Measurements from ENCODE around the gene IGFBP7. TPM values are rescaled to one million over a fixed set of nuclear protein-coding genes. Genes with fewer than 3 reads are reported as not detected.
A peak's percentile ranks its signal among the peaks of the same experiment; 100 is the strongest.

IGFBP7 gene
- total and polyA plus RNA-seq, 4 donors, result 60.5 to 216 (median 205) TPM

GRCh38 chr4:57059890-57060716 is 50.1 kb downstream of the IGFBP7 start:
- no peak overlapping the region for H3K4me3 ChIP-seq (ENCODE audit: low read depth in 1 of 3, low read length in 3 of 3)
- H3K27ac ChIP-seq (ENCODE audit: low read depth in 1 of 2, low read length in 2 of 2), result no peak overlapping the region
- H3K9me3 ChIP-seq (ENCODE audit: control insufficient read depth in 4 of 4, low read length in 3 of 4), result no peaks in the 10 kb centered on the region
- H3K36me3 ChIP-seq (ENCODE audit: control insufficient read depth in 4 of 4, insufficient read depth in 3 of 4, low read depth in 1 of 4, low read length in 3 of 4), result no peaks in the 10 kb centered on the region
- TF ChIP-seq FOXA1 (IDR thresholded peaks at IDR 0.05) (no peak), FOXA2 (IDR thresholded peaks at IDR 0.05) (no peak), CTCF (IDR thresholded peaks at IDR 0.05; ENCODE audit: low read depth, low read length, missing input control) (no peak)
- WGBS, result 64% methylated on average over 6 of the region's 6 CpGs
- no peak for DNase-seq (ENCODE audit: low spot score)
- H3K27me3 ChIP-seq (ENCODE audit: control insufficient read depth in 4 of 4, insufficient read depth in 4 of 4, low read length in 3 of 4), result no peaks in the 10 kb centered on the region
- H3K9ac ChIP-seq (ENCODE audit: low read depth in 1 of 2, low read length in 2 of 2), result no peak overlapping the region
- H3K4me1 ChIP-seq (ENCODE audit: control insufficient read depth in 4 of 4, insufficient read depth in 4 of 4, low read length in 3 of 4), result peaks cover 0 to 8% (median 3%) of the 10 kb centered on the region in 4 donors

- Histone ChIP-seq H3K4me3 (ENCODE audit: low read depth in 1 of 3, low read length in 3 of 3) (no peak overlapping the region), H3K9ac (ENCODE audit: low read depth in 1 of 2, low read length in 2 of 2) (no peak overlapping the region), H3K4me1 (ENCODE audit: control insufficient read depth in 4 of 4, insufficient read depth in 4 of 4, low read length in 3 of 4) (no peaks in the 10 kb centered on the region), H3K27me3 (ENCODE audit: control insufficient read depth in 4 of 4, insufficient read depth in 4 of 4, low read length in 3 of 4) (no peaks in the 10 kb centered on the region), H3K36me3 (ENCODE audit: control insufficient read depth in 4 of 4, insufficient read depth in 3 of 4, low read depth in 1 of 4, low read length in 3 of 4) (no peaks in the 10 kb centered on the region), H3K27ac (ENCODE audit: low read depth in 1 of 2, low read length in 2 of 2) (peak overlapping the region in 1 of 2 donors; percentile 23), H3K9me3 (ENCODE audit: control insufficient read depth in 4 of 4, low read length in 3 of 4) (no peaks in the 10 kb centered on the region)
- peak; percentile 47 for TF ChIP-seq NR2F2 (IDR thresholded peaks at IDR 0.05)
- peak; percentile 22 for TF ChIP-seq SP1 (IDR thresholded peaks at IDR 0.05)
- no peak for TF ChIP-seq HNF4G (IDR thresholded peaks at IDR 0.05)
- peak in 1 of 2 donors; percentile 6 for TF ChIP-seq RXRA (IDR thresholded peaks at IDR 0.05)
- WGBS, result 57% methylated on average over 14 of the region's 14 CpGs
- no peak for DNase-seq (ENCODE audit: low spot score)
Measured at GRCh38 chr4:57055886-57056285, 54.3 kb downstream of the IGFBP7 start.

GRCh38 chr4:57053508-57053907 is 56.7 kb downstream of the IGFBP7 start:
- no peak overlapping the region for H3K4me3 ChIP-seq (ENCODE audit: low read depth in 1 of 3, low read length in 3 of 3)
- H3K36me3 ChIP-seq (ENCODE audit: control insufficient read depth in 4 of 4, insufficient read depth in 3 of 4, low read depth in 1 of 4, low read length in 3 of 4), result no peaks in the 10 kb centered on the region
- H3K27ac ChIP-seq (ENCODE audit: low read depth in 1 of 2, low read length in 2 of 2), result no peak overlapping the region
- no peaks in the 10 kb centered on the region for H3K4me1 ChIP-seq (ENCODE audit: control insufficient read depth in 4 of 4, insufficient read depth in 4 of 4, low read length in 3 of 4)
- no peaks in the 10 kb centered on the region for H3K27me3 ChIP-seq (ENCODE audit: control insufficient read depth in 4 of 4, insufficient read depth in 4 of 4, low read length in 3 of 4)
- DNase-seq (ENCODE audit: low spot score), result no peak
- H3K9ac ChIP-seq (ENCODE audit: low read depth in 1 of 2, low read length in 2 of 2), result no peak overlapping the region
- H3K9me3 ChIP-seq (ENCODE audit: control insufficient read depth in 4 of 4, low read length in 3 of 4), result no peaks in the 10 kb centered on the region
- TF ChIP-seq SP1 (IDR thresholded peaks at IDR 0.05) (no peak), NR2F2 (IDR thresholded peaks at IDR 0.05) (no peak), FOXA2 (IDR thresholded peaks at IDR 0.05) (no peak), EGR1 (IDR thresholded peaks at IDR 0.05; ENCODE audit: low read depth in 2 of 2) (no peak), TAF1 (conservative IDR thresholded peaks at IDR 0.05) (no peak), REST (IDR thresholded peaks at IDR 0.05) (no peak), CTCF (IDR thresholded peaks at IDR 0.05; ENCODE audit: low read depth, low read length, missing input control) (no peak), RAD21 (IDR thresholded peaks at IDR 0.05) (no peak)
- 57% methylated on average over 5 of the region's 5 CpGs for WGBS

Measured in liver (tissue), 9 donors.